Measurements from ENCODE around the gene FSTL3. TPM values are rescaled to one million over a fixed set of nuclear protein-coding genes. Genes with fewer than 3 reads are reported as not detected.

Gene FSTL3
- total RNA-seq, 1 donor from 2014 or later: 2.4 TPM

DNA sequence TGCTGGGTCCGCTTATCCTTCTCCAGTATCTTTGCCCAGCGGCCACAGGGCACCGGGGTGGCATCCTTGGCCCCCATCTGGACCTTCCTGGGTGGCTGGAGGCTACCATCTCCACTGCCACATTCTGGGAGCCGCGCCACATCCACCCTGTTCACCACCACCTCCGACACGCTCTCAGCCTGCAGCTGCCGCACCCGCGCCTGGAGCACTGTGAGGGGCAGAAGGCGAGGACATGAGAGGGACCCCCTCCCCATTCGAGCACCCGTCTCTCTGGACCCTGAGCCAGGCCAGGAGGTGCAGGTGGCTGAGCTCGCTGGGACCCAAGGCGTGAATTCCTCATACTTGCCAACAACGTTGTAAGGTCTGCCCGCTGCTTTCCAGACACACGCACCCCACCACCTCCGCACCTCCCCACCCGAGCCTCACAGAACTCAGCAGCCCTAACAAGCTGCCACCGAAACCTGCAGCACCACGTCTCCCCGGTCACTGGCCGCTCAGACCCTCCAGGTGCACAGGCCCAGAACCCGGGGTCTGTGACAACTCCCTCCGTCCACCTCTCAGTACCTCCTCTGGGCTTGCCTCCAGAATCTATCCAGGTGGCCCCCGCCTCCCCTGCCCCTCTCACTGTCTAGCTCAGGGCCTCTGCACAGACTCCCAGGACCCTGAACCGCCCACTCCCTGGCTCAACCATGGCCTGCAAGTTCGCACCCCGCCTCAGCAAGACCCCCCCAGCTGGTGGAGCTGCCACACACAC lies 46.1 kb upstream of the FSTL3 start:
- peaks cover 5% of the 10 kb centered on the region for H3K27me3 Mint-ChIP-seq (ENCODE audit: insufficient read depth, low read depth)
- Histone ChIP-seq H3K9ac (no peak overlapping the region), H3K36me3 (no peaks in the 10 kb centered on the region), H3K4me3 (no peak overlapping the region), H3K9me3 (ENCODE audit: low read depth) (no peaks in the 10 kb centered on the region), H3F3A (ENCODE audit: low read depth) (peaks cover 7% of the 10 kb centered on the region), H4K20me1 (ENCODE audit: low read depth) (peaks cover 46% of the 10 kb centered on the region), H3K79me2 (ENCODE audit: low read depth) (peaks cover 28% of the 10 kb centered on the region), H3K4me1 (peaks cover 5% of the 10 kb centered on the region), H2AFZ (replicated peaks) (no peak overlapping the region), H3K27ac (no peak overlapping the region), H3K4me2 (no peak overlapping the region), H3K27me3 (no peaks in the 10 kb centered on the region)
- no peak for DNase-seq (ENCODE audit: low spot score)
- H3K4me3 Mint-ChIP-seq: no peak overlapping the region
- no peak overlapping the region for H3K27ac Mint-ChIP-seq
- H3K36me3 Mint-ChIP-seq: peaks cover 16% of the 10 kb centered on the region
- H3K9me3 Mint-ChIP-seq: no peaks in the 10 kb centered on the region
- TF ChIP-seq EZH2phosphoT487 (IDR thresholded peaks at IDR 0.05) (no peak), EZH2 (IDR thresholded peaks at IDR 0.05) (no peak)
- TF ChIP-seq, protein P1, sequence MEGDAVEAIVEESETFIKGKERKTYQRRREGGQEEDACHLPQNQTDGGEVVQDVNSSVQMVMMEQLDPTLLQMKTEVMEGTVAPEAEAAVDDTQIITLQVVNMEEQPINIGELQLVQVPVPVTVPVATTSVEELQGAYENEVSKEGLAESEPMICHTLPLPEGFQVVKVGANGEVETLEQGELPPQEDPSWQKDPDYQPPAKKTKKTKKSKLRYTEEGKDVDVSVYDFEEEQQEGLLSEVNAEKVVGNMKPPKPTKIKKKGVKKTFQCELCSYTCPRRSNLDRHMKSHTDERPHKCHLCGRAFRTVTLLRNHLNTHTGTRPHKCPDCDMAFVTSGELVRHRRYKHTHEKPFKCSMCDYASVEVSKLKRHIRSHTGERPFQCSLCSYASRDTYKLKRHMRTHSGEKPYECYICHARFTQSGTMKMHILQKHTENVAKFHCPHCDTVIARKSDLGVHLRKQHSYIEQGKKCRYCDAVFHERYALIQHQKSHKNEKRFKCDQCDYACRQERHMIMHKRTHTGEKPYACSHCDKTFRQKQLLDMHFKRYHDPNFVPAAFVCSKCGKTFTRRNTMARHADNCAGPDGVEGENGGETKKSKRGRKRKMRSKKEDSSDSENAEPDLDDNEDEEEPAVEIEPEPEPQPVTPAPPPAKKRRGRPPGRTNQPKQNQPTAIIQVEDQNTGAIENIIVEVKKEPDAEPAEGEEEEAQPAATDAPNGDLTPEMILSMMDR (IDR thresholded peaks at IDR 0.05): no peak
- H3K4me1 Mint-ChIP-seq: peaks cover 21% of the 10 kb centered on the region

DNA sequence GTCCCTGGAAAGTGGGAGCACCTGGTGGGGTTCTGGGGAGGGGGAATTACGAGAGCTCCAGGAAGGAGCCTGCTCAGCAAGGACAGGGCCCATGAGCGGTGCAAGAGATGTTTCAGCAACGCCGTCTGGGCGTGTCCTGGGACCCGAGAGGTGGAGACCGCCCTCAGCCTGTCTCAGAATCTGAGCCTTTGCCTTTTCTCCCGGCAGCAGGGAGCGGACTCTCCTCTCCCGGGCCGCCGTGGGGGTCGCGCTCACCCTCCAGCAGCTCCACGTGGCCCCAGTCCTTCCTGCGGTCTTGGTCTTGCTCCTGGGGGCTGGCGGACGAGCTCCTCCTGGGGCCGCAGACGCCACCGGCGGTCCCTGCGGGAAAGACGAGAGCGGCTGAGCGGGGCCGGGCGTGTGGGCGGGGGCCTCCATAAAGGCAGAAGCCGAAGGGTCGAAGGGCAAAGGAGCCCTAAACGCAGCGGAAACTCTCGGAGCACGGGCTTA lies 43.6 kb upstream of the FSTL3 start:
- Histone ChIP-seq H3K36me3 (no peaks in the 10 kb centered on the region), H3K27ac (no peak overlapping the region), H4K20me1 (ENCODE audit: low read depth) (peaks cover 43% of the 10 kb centered on the region), H3F3A (ENCODE audit: low read depth) (peaks cover 13% of the 10 kb centered on the region), H3K4me3 (peak overlapping the region; percentile 92), H3K4me1 (peaks cover 5% of the 10 kb centered on the region), H2AFZ (replicated peaks) (peak overlapping the region; percentile 40), H3K4me2 (peak overlapping the region; percentile 94), H3K9ac (peak overlapping the region; percentile 59), H3K27me3 (peaks cover 12% of the 10 kb centered on the region), H3K79me2 (ENCODE audit: low read depth) (peaks cover 28% of the 10 kb centered on the region), H3K9me3 (ENCODE audit: low read depth) (no peaks in the 10 kb centered on the region)
- Mint-ChIP-seq H3K9me3 (no peaks in the 10 kb centered on the region), H3K36me3 (peaks cover 11% of the 10 kb centered on the region), H3K27ac (peak overlapping the region; percentile 78), H3K4me1 (peaks cover 16% of the 10 kb centered on the region), H3K27me3 (ENCODE audit: insufficient read depth, low read depth) (peaks cover 7% of the 10 kb centered on the region), H3K4me3 (peak overlapping the region; percentile 97)
- peak; percentile 77 for DNase-seq (ENCODE audit: low spot score)
- TF ChIP-seq, protein P1 (IDR thresholded peaks at IDR 0.05): peak; percentile 1
- no peak for TF ChIP-seq EZH2phosphoT487 (IDR thresholded peaks at IDR 0.05)
- peak; percentile 8 for TF ChIP-seq EZH2 (IDR thresholded peaks at IDR 0.05)

DNA sequence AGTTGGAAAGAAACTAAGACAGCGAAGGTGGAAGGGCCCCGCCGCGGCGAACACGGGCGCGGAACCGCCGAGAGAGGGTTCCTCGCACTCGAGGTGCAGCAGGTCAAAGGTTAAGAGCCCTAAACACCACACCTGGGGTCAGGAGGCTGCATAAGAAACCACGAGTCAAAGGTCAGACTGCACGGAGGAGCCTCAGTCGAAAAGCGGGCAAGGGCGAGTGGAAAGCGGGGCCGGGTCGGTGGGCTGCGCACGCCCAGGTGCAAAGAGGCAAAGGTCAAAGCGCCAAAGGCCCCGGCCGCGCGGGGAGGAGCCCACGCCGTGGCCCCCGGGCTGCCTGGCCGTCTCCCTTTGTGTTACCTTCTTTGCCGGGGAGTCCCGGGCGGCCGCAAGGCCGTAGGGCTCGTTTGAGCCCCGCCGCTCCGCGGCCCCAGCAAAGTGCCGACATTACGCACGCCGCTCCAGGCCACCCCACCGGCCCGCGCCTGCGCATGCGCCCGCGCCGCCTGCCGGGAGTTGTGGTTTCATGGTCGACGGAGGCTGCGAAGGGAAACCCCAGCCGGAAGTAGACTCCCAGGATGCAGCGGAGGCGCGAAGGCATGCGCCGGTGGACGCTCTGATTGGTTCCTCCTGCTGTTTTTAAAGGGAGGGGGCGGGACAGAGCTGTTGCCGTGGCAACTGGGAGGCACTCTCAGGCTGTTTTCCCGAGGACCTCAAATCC lies 43.0 kb upstream of the FSTL3 start, which contains the start of gene POLRMT:
POLRMT (minus strand) TSS at position 470 of the 718 bp plus-strand sequence; CDS start at position 445, 25 bp downstream.
- no peaks in the 10 kb centered on the region for H3K9me3 Mint-ChIP-seq
- TF ChIP-seq, protein P1 (IDR thresholded peaks at IDR 0.05): no peak
- peak; percentile 20 for TF ChIP-seq EZH2 (IDR thresholded peaks at IDR 0.05)
- peak within 1 kb of the TSS; percentile 92 for H3K4me3 ChIP-seq
- no peaks in the 10 kb centered on the region for H3K9me3 ChIP-seq (ENCODE audit: low read depth)
- H3K27ac ChIP-seq: no peak within 1 kb of the TSS
- peaks cover 6% of the 10 kb centered on the region for H3K27me3 Mint-ChIP-seq (ENCODE audit: insufficient read depth, low read depth)
- H4K20me1 ChIP-seq (ENCODE audit: low read depth): peaks cover 40% of the 10 kb centered on the region
- H3F3A ChIP-seq (ENCODE audit: low read depth): peaks cover 15% of the 10 kb centered on the region
- peak within 1 kb of the TSS; percentile 87 for H2AFZ ChIP-seq (replicated peaks)
- H3K79me2 ChIP-seq (ENCODE audit: low read depth): peaks cover 28% of the 10 kb centered on the region
- peaks cover 16% of the 10 kb centered on the region for H3K4me1 Mint-ChIP-seq
- peak within 1 kb of the TSS; percentile 96 for H3K27ac Mint-ChIP-seq
- H3K27me3 ChIP-seq: peaks cover 18% of the 10 kb centered on the region
- H3K4me2 ChIP-seq: peak within 1 kb of the TSS; percentile 94
- peak within 1 kb of the TSS; percentile 61 for H3K9ac ChIP-seq
- H3K36me3 ChIP-seq: no peaks in the 10 kb centered on the region
- peak within 1 kb of the TSS; percentile 97 for H3K4me3 Mint-ChIP-seq
- H3K4me1 ChIP-seq: peaks cover 5% of the 10 kb centered on the region
- peak; percentile 99 for DNase-seq (ENCODE audit: low spot score)
- H3K36me3 Mint-ChIP-seq: peaks cover 10% of the 10 kb centered on the region
